ENCODE data around the gene SLC25A6. TPM values are rescaled to one million over a fixed set of nuclear protein-coding genes. Genes with fewer than 3 reads are reported as not detected.

The SLC25A6 gene
- total RNA-seq, 1 donor from 2014 or later: 345 TPM

DNA sequence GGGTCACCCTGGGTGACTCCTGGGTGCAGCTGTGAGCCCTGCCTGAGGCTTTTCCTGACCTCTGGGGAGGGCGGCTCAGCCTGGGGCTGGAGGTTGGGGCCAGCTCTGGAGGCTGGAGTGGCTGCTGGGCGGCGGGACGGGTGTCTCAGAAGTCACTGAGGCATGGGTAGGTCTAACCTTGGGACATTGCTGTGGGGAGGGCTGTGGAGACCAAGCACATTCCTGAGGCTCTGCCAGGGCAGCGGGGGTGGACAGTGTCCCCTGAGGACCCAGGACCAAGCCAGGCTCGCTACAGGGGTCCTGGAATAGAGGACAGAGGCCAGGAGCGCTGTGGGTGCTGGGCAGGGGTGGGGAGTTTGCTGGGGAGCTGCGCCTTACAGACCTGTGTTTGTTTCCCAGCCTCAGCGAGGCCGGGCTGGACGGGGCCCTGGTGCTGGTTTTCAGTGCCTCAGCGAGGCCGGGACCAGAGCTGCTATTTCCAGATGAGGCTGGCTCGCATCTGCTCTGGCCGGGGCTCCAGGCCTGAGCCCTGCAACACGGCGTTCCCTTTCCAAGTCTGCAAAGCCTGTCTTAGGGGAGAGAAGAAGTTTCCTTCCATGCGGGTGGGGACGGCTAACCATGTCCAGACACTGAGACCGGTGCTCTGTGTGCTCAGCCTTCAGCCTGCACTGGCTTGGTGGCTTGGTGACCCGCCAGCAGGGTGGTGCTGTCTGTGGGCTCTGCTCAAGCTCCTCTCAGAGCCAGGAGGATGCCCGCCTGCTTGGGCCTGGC is 3.0 kb upstream of the SLC25A6 start:
- Mint-ChIP-seq H3K27ac (ENCODE audit: unreplicated experiment) (no peak overlapping the region), H3K4me1 (ENCODE audit: low read depth, unreplicated experiment) (peaks cover 5% of the 10 kb centered on the region), H3K27me3 (ENCODE audit: low read depth, unreplicated experiment) (no peaks in the 10 kb centered on the region), H3K4me3 (ENCODE audit: unreplicated experiment) (no peak overlapping the region), H3K36me3 (ENCODE audit: low read depth, unreplicated experiment) (peaks cover 10% of the 10 kb centered on the region), H3K9me3 (ENCODE audit: unreplicated experiment) (no peaks in the 10 kb centered on the region)
- Histone ChIP-seq H3K9me3 (ENCODE audit: insufficient read depth, low read depth, low read length) (no peaks in the 10 kb centered on the region), H3K36me3 (ENCODE audit: insufficient read depth, low read length) (peaks cover 9% of the 10 kb centered on the region), H3K27ac (ENCODE audit: low read depth, low read length) (no peak overlapping the region), H3K4me3 (ENCODE audit: insufficient read depth, low read depth, low read length) (no peak overlapping the region), H2AFZ (ENCODE audit: low read depth, low read length) (no peak overlapping the region), H3K4me1 (ENCODE audit: insufficient read depth, low read length) (peaks cover 13% of the 10 kb centered on the region), H3K79me2 (ENCODE audit: insufficient read depth, low read length) (peaks cover 57% of the 10 kb centered on the region), H3K27me3 (ENCODE audit: insufficient read depth, low read length) (no peaks in the 10 kb centered on the region), H4K20me1 (ENCODE audit: insufficient read depth, low read length) (peaks cover 39% of the 10 kb centered on the region), H3K4me2 (ENCODE audit: low read length) (peak overlapping the region; percentile 93), H3K9ac (ENCODE audit: low read length) (peak overlapping the region; percentile 100)
- TF ChIP-seq EZH2 (IDR thresholded peaks at IDR 0.05; ENCODE audit: insufficient read depth, low read length): no peak
- TF ChIP-seq, protein P1, sequence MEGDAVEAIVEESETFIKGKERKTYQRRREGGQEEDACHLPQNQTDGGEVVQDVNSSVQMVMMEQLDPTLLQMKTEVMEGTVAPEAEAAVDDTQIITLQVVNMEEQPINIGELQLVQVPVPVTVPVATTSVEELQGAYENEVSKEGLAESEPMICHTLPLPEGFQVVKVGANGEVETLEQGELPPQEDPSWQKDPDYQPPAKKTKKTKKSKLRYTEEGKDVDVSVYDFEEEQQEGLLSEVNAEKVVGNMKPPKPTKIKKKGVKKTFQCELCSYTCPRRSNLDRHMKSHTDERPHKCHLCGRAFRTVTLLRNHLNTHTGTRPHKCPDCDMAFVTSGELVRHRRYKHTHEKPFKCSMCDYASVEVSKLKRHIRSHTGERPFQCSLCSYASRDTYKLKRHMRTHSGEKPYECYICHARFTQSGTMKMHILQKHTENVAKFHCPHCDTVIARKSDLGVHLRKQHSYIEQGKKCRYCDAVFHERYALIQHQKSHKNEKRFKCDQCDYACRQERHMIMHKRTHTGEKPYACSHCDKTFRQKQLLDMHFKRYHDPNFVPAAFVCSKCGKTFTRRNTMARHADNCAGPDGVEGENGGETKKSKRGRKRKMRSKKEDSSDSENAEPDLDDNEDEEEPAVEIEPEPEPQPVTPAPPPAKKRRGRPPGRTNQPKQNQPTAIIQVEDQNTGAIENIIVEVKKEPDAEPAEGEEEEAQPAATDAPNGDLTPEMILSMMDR (IDR thresholded peaks at IDR 0.05; ENCODE audit: insufficient read depth, low read depth, low read length): no peak
- FAIRE-seq (no peak), DNase-seq (ENCODE audit: low read depth) (no peak)

DNA sequence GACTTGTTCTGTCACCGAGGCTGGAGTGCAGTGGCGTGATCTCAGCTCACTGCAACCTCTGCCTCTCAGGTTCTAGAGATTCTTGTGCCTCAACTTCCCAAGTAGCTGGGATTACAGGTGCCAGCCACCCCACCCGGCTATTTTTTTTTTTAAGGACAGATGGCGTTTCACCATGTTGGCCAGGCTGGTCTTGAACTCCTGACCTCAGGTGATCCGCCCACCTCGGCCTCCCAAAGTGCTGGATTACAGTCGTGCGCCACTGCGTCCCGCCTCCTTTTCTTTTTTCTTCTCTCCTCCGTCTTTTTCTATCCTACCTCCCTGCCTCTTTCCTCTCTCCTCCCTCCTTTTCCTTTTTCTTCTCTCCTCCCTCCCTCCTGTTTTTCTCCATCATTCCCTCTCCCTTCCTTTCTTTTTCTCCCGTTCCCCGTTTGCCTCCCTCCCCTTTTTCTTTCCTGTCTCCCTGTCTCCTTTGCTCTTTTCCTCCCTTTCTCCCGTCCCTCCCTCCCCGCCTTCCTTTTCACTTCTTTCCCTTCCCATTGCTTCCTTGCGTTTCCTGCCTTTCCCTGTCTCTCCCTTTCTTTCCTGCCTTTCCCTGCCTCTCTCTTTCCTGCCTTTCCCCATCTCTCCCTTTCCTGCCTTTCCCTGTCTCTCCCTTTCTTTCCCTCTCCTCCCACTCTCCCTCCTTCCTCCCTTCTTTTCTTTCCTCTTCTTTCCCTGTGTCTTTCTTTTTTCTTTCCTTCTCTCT is 2.1 kb upstream of the SLC25A6 start:
- H3K36me3 Mint-ChIP-seq (ENCODE audit: low read depth, unreplicated experiment): peaks cover 11% of the 10 kb centered on the region
- Histone ChIP-seq H4K20me1 (ENCODE audit: insufficient read depth, low read length) (peaks cover 48% of the 10 kb centered on the region), H3K9ac (ENCODE audit: low read length) (peak overlapping the region; percentile 100), H3K79me2 (ENCODE audit: insufficient read depth, low read length) (peaks cover 66% of the 10 kb centered on the region), H3K9me3 (ENCODE audit: insufficient read depth, low read depth, low read length) (no peaks in the 10 kb centered on the region), H3K4me2 (ENCODE audit: low read length) (peak overlapping the region; percentile 93), H3K4me3 (ENCODE audit: insufficient read depth, low read depth, low read length) (peak overlapping the region; percentile 61), H3K27ac (ENCODE audit: low read depth, low read length) (no peak overlapping the region), H3K36me3 (ENCODE audit: insufficient read depth, low read length) (peaks cover 14% of the 10 kb centered on the region), H3K4me1 (ENCODE audit: insufficient read depth, low read length) (peaks cover 13% of the 10 kb centered on the region), H2AFZ (ENCODE audit: low read depth, low read length) (no peak overlapping the region), H3K27me3 (ENCODE audit: insufficient read depth, low read length) (no peaks in the 10 kb centered on the region)
- peaks cover 6% of the 10 kb centered on the region for H3K4me1 Mint-ChIP-seq (ENCODE audit: low read depth, unreplicated experiment)
- peak overlapping the region; percentile 75 for H3K27ac Mint-ChIP-seq (ENCODE audit: unreplicated experiment)
- H3K4me3 Mint-ChIP-seq (ENCODE audit: unreplicated experiment): peak overlapping the region; percentile 84
- H3K9me3 Mint-ChIP-seq (ENCODE audit: unreplicated experiment): no peaks in the 10 kb centered on the region
- no peaks in the 10 kb centered on the region for H3K27me3 Mint-ChIP-seq (ENCODE audit: low read depth, unreplicated experiment)
- no peak for TF ChIP-seq EZH2 (IDR thresholded peaks at IDR 0.05; ENCODE audit: insufficient read depth, low read length)
- TF ChIP-seq, protein P1 (IDR thresholded peaks at IDR 0.05; ENCODE audit: insufficient read depth, low read depth, low read length): no peak
- DNase-seq (ENCODE audit: low read depth) (no peak), FAIRE-seq (no peak)
